MM.1S (cell line): ENCODE measurements around the gene DUOX2.

Experiments used
- DNase-seq: peaks from one replicate; pipeline ENCODE4 v3.0.0-alpha.2; 2015
- H2AFZ ChIP-seq: fragments of 300-600 bp; sonication (generic); 2 replicates; pipeline ENCODE4 v1.6.0; 2016; ENCODE audit warnings: antibody characterized with exemption, low read length
- H3F3A ChIP-seq: fragments of 300-600 bp; sonication (generic); 2 replicates; pipeline ENCODE4 v1.6.1; 2016; ENCODE audit warnings: mild to moderate bottlenecking, antibody characterized with exemption, low read length, moderate library complexity, mixed read lengths; ENCODE audit not compliant: insufficient read depth
- H3K27ac ChIP-seq: fragments of 300-600 bp; sonication (generic); 2 replicates; pipeline ENCODE4 v1.5.1; 2016; ENCODE audit warnings: mild to moderate bottlenecking, low read length
- H3K27me3 ChIP-seq: fragments of 300-600 bp; sonication (generic); replicated peaks from 2 replicates; pipeline ENCODE4 v1.6.0; 2016; ENCODE audit warnings: low read length; ENCODE audit not compliant: insufficient read depth
- H3K36me3 ChIP-seq: fragments of 300-600 bp; sonication (generic); replicated peaks from 2 replicates; pipeline ENCODE4 v1.6.1; 2016; ENCODE audit warnings: mild to moderate bottlenecking, low read length, mixed read lengths; ENCODE audit not compliant: insufficient read depth
- H3K4me1 ChIP-seq: fragments of 300-600 bp; sonication (generic); 2 replicates; pipeline ENCODE4 v1.6.1; 2016; ENCODE audit warnings: low read length, mixed read lengths
- H3K4me2 ChIP-seq: fragments of 300-600 bp; sonication (generic); 2 replicates; pipeline ENCODE4 v1.6.0; 2016; ENCODE audit warnings: low read depth, low read length
- H3K4me3 ChIP-seq: fragments of 300-600 bp; sonication (generic); 2 replicates; pipeline ENCODE4 v1.5.1; 2016; ENCODE audit warnings: low read length, mixed read lengths
- H3K79me2 ChIP-seq: fragments of 300-600 bp; sonication (generic); 2 replicates; pipeline ENCODE4 v1.6.1; 2016; ENCODE audit warnings: mixed run types, low read length, mixed read lengths
- H3K9ac ChIP-seq: fragments of 300-600 bp; sonication (generic); 2 replicates; pipeline ENCODE4 v1.6.1; 2016; ENCODE audit warnings: low read length, mixed read lengths
- H3K9me2 ChIP-seq: fragments of 300-600 bp; sonication (generic); replicated peaks from 2 replicates; pipeline ENCODE4 v1.6.1; 2016; ENCODE audit warnings: mild to moderate bottlenecking, low read length, mixed read lengths; ENCODE audit not compliant: insufficient read depth
- H3K9me3 ChIP-seq: fragments of 300-600 bp; sonication (generic); replicated peaks from 2 replicates; pipeline ENCODE4 v1.6.1; 2016; ENCODE audit warnings: mild to moderate bottlenecking, low read length, mixed read lengths; ENCODE audit not compliant: insufficient read depth
- H4K20me1 ChIP-seq: fragments of 300-600 bp; sonication (generic); 2 replicates; pipeline ENCODE4 v1.6.1; 2016; ENCODE audit warnings: mild to moderate bottlenecking, low read length, moderate library complexity, mixed read lengths; ENCODE audit not compliant: insufficient read depth
- CTCF ChIP-seq: fragments of 300-600 bp; sonication (generic); IDR thresholded peaks from 2 replicates; pipeline ENCODE4 v1.5.1; 2016; ENCODE audit warnings: antibody characterized with exemption, low read length, mixed read lengths
- EZH2 ChIP-seq: fragments of 300-600 bp; sonication (generic); optimal IDR thresholded peaks from 2 replicates; pipeline ENCODE3; 2017; ENCODE audit warnings: low read depth, mild to moderate bottlenecking, antibody characterized with exemption, low read length, mixed read lengths
- EZH2phosphoT487 ChIP-seq: fragments of 300-600 bp; sonication (generic); IDR thresholded peaks from 2 replicates; pipeline ENCODE4 v1.6.1; 2018; ENCODE audit warnings: antibody characterized with exemption, low read length

DUOX2 gene

DNA sequence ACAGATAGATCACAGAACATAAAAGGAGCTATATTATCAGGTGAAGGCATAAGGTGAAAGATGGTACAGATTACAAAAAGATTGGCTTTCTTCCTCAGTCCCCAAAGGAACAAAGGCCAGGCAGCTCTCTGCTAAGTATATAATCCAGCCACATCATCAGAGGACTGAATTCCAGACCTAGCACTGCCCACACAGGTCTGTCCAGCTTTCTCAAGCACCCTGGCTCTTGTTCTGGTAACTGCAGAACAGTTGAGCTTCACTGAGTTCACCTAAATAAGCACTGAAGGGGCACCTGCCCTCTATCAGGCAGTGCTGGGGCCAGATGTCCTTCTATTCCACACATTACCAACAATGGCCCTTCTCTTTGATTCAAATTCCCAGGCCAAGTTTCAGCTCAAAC lies 9.4 kb upstream of the DUOX2 start:
- H3K36me3 ChIP-seq: no peaks in the 10 kb centered on the region

DNA sequence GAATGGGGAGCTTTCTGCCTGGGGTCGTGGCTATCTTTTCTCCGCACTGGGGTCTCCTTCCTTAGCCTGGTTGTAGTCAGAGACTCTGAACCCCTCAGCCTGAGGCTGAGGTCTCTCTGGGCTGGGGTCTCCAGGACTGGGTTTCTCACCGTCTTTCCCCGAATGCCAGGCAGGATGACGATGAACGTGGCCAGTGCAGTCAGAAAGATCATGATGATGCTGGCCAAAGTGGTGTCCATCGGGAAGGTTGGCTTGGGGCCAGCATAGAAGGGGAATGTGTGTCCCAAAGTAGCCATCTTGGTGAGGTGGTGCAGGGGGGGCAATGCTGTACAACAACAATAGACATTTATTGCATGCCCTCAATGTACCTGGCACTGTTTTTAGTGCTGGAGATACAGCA lies 8.7 kb upstream of the DUOX2 start:
- H3F3A ChIP-seq: no peaks in the 10 kb centered on the region
- no peaks in the 10 kb centered on the region for H3K9me3 ChIP-seq
- no peaks in the 10 kb centered on the region for H4K20me1 ChIP-seq
- H3K36me3 ChIP-seq: no peaks in the 10 kb centered on the region
- peaks cover 16% of the 10 kb centered on the region; the same call in 1 of the 2 replicates for H3K27me3 ChIP-seq
- H3K4me1 ChIP-seq: no peaks in the 10 kb centered on the region
- DNase-seq: no peak
- H3K9me2 ChIP-seq: no peaks in the 10 kb centered on the region
- no peak overlapping the region for H3K4me2 ChIP-seq
- no peak overlapping the region for H2AFZ ChIP-seq
- TF ChIP-seq EZH2phosphoT487: no peak
- no peak for TF ChIP-seq CTCF
- no peak for TF ChIP-seq EZH2
- H3K27ac ChIP-seq: no peak overlapping the region
- H3K4me3 ChIP-seq: no peak overlapping the region
- no peaks in the 10 kb centered on the region for H3K79me2 ChIP-seq
- H3K9ac ChIP-seq: no peak overlapping the region

More for the DNA sequence above, 9.4 kb upstream of the DUOX2 start:
- H3K4me1 ChIP-seq: no peaks in the 10 kb centered on the region
- H3K4me3 ChIP-seq: no peak overlapping the region
- no peaks in the 10 kb centered on the region for H3F3A ChIP-seq
- H3K9me2 ChIP-seq: no peaks in the 10 kb centered on the region
- H3K9me3 ChIP-seq: no peaks in the 10 kb centered on the region
- no peak overlapping the region for H3K27ac ChIP-seq
- no peaks in the 10 kb centered on the region for H4K20me1 ChIP-seq
- no peak overlapping the region for H2AFZ ChIP-seq
- H3K9ac ChIP-seq: no peak overlapping the region
- H3K27me3 ChIP-seq: peaks cover 22% of the 10 kb centered on the region; the same call in 1 of the 2 replicates
- TF ChIP-seq EZH2 (no peak), EZH2phosphoT487 (no peak), CTCF (no peak)
- no peak overlapping the region for H3K4me2 ChIP-seq
- no peak for DNase-seq
- H3K79me2 ChIP-seq: no peaks in the 10 kb centered on the region

GRCh38 chr15:45121706-45122417 lies 7.9 kb upstream of the DUOX2 start:
- Histone ChIP-seq H3K4me2 (no peak overlapping the region), H3K9ac (no peak overlapping the region), H3K9me2 (no peaks in the 10 kb centered on the region), H3K27me3 (peaks cover 25% of the 10 kb centered on the region), H3K79me2 (no peaks in the 10 kb centered on the region), H3K4me1 (no peaks in the 10 kb centered on the region), H4K20me1 (no peaks in the 10 kb centered on the region), H3K9me3 (no peaks in the 10 kb centered on the region), H3K4me3 (no peak overlapping the region), H3F3A (no peaks in the 10 kb centered on the region), H3K36me3 (no peaks in the 10 kb centered on the region), H3K27ac (no peak overlapping the region), H2AFZ (no peak overlapping the region)
- no peak for TF ChIP-seq EZH2phosphoT487
- no peak for TF ChIP-seq CTCF
- no peak for TF ChIP-seq EZH2
- no peak for DNase-seq
